Stimulated activated CD8-positive, alpha-beta memory T cell treated with anti-CD3 and anti-CD28 coated beads, Interleukin-12 subunit alpha, Interleukin-12 subunit beta, amount 100 ng/mL, for 24 hours (primary cell): ENCODE results near the gene OTC.

Experiments used
- DNase-seq: peaks from one replicate; pipeline ENCODE4 v3.0.0-alpha.2; 2020; ENCODE audit errors: extremely low read depth

OTC gene

GRCh38 chrX:38352362-38352761 lies at the start of gene OTC:
Gene OTC, plus strand, starts transcription at chrX:38352604. Its CDS starts 93 bp downstream, at chrX:38352697.
- DNase-seq, result no peak

DNA sequence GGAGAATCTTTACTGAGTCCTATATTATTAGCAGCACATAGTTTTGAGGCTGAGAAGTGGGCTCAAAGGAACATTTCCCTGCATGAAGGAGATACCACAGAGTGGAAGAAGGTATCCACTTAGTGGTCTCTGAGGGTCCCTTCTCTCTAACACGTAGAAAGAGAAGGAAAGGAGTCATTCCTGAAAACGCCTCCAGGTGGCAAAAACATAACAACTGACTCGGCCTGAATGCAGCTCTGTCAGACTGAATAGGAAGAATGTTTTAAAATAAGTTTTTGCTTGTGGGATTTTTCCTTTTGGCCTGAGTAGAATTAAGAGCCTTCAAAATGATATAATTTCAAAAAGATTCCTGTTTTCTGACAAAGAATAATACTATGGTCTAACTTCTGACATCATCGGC lies 48.4 kb upstream of the OTC start:
- no peak for DNase-seq

GRCh38 chrX:38305971-38306370 lies 46.4 kb upstream of the OTC start:
- DNase-seq, result no peak

DNA sequence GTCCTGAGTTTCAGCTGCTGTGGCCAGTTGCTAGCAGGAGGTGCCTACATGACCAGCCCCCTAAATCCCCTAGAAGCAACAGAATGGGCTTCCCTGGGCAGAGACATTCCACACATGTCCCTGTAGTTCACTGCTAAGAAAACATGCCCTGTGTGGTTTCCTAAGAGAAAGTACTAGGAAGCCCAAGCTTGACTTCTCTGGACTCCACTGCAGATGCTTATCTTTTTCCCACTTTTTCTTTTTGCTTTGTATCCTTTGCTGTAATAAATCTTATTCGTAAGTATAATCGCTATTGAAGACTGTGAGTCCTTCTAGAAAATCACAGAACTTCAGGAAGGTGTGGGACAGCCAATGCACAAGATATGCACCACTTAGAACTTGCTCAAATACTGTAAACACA lies 40.7 kb upstream of the OTC start:
- DNase-seq, result no peak

GRCh38 chrX:38312436-38312835 lies 40.0 kb upstream of the OTC start:
- DNase-seq, result no peak

GRCh38 chrX:38313190-38313589 lies 39.2 kb upstream of the OTC start:
- DNase-seq, result no peak

DNA sequence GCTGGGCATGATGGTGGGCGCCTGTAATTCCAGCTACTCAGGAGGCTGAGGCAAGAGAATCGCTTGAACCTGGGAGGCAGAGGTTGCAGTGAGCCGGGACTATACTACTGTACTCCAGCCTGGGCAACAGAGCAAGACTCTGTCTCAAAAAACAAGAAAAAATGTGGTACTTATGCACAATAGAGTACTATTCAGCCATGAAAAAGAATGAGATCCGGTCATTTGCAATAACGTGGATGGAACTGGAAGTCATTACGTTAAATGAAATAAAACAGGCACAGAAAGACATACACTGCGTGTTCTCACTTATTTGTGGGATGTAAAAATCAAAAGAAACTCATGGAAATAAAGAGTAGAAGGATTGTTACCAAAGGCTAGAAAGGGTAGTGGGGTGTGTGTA lies 37.2 kb upstream of the OTC start:
- no peak for DNase-seq

GRCh38 chrX:38318196-38318595 lies 34.2 kb upstream of the OTC start:
- DNase-seq, result no peak

- DNase-seq, result no peak
These were observed 33.8 kb upstream of the OTC start for GRCh38 chrX:38318606-38319005.

- no peak for DNase-seq
These were observed 31.6 kb upstream of the OTC start for GRCh38 chrX:38320819-38321218.

DNA sequence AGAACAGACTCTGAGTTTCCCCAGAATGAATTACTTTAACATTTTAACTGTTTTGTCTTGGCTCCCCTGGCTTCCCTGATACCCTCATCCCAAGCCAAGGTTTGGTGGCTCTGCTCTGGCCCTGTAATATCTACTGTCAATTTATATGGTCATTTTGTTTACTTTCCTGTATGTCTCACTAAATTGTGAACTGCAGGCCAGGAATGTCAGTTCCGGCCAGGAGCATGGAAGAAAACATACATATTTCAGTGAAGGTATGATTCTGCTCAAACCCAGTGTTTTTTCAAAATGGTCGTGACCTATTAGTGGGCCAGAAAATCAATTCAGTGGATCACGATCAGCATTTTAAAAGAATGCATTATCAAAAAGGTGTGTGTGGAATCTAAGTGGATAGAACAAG lies 26.3 kb upstream of the OTC start:
- no peak for DNase-seq

DNA sequence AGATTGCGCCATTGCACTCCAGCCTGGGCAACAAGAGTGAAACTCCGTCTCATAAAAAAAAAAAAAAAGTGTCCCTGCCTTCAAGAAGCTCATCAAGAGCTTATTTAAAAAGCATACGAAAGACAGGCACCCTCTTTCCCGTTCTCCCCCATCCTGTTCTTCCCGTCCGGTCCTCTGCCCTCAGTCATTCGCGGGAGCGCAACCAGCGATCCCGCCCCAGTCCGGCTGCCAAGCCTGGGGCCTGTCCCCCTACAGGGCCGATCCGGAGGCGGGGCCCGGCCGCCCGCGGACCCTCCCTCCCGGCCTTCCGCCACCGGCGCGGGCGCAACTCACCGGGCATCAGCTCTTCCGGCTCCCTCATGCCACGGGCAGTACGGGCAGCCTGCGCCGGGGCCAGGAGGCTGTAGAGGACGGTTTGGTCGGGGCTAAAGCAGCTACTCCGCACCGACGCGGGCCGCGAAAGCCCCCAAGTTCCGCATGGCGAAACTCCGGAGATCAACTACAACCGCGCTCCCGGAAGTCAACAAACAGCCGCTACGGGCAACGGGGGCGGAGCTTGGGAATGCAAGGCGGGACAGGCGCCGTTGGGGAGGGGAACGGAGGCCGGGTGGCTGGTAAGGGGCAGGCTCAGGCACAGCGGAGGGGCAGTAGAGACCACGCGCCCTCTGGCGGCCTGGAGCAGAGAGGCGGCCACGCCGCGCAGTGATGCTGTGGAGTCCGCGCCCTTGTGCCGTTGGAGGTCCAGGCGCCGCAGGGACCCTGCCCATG lies 25.2 kb upstream of the OTC start, which contains the start of gene RPGR:
RPGR (minus strand) TSS at position 503 of the 768 bp plus-strand sequence; CDS start at position 361, 142 bp downstream.
- DNase-seq, result peak; percentile 78

DNA sequence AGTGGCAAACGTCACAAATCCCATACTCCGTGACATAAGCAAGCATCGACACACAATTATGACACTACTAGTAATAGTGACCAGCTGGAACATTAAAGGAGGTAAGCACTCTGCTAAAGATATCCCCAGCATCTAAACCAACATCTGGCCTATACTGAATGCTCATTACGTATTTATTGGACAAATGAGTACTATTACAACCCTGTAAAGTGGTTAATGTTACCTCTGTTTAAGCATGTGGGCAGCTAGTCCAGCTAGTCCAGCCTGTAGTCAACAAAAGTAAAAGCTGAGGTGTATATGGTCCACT lies 24.7 kb upstream of the OTC start:
- no peak for DNase-seq

- DNase-seq, result no peak
These were observed 19.9 kb upstream of the OTC start for GRCh38 chrX:38332505-38332904.

- DNase-seq, result no peak
These were observed 17.0 kb upstream of the OTC start for GRCh38 chrX:38335382-38335781.

DNA sequence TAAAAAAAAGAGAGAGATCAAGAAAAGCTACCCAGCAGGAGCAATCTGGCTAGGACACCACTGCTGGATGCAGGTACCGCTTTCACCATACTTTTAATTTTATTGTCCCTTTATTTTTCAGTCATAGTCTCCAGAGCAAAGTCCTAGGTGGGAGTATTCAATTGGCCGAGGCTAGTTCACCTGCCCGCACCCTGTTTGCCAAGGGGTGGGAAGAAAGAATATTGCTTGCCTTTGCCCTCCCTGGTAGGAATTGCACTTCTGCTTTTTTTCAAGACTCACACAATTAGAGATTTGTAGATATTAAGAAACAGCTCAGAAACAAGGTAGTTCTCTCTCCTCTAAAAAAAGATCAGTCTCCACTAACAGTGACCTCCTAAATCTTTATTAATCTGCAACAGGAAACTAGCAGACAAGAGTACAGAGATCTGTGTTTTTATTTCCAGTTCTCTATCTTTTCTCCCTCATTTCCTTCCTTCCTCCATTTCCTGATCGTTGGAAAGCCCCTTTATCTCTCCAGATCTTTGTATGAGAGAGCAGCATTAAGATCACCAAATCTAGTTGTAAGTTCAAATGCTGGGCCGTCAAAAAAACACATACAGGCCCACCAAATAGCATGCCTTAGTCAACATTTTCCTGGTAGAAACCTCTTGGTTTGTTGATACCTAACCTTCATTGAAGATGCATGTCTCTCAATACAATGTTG lies 15.7 kb upstream of the OTC start:
- DNase-seq, result no peak

DNA sequence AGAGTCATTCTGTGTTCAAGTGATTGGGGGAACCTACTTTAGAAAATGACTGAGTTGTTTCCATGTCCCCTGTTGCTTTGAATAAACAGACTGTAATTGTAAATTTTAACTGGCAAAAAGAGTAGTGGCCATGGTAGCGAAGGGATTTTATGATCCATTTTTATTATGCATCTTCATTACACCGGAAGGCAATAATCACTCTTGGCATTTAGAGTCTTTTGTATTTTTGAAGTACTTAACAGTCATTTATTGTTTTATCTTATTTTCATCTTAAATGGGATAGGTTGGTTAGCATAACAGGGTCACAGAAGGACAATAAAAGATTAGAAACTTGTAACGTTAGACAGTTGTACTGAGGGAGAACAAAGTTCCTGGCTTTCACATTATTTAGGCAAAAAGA lies 11.0 kb upstream of the OTC start:
- no peak for DNase-seq

- no peak for DNase-seq
These were observed 9.3 kb upstream of the OTC start for GRCh38 chrX:38342853-38343778.

DNA sequence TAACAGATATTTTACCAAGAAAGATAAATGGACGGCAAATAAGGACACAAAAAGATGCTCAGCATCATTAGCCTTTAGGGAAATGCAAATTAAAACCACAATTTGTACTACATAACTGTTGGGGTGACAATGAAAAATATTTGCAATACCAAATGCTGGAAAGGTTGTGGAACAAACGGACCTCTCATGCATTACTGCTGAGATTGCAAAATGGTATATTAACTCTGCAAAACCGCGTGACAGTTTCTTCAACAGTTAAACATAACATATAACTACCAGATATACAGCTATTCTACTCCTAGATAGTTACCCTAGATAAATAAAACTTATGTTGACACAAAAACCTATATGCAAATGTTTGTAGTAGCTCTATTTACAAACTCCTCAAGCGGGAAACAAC lies 6.3 kb upstream of the OTC start:
- DNase-seq, result no peak

GRCh38 chrX:38347136-38347535 lies 5.3 kb upstream of the OTC start:
- DNase-seq, result no peak

DNA sequence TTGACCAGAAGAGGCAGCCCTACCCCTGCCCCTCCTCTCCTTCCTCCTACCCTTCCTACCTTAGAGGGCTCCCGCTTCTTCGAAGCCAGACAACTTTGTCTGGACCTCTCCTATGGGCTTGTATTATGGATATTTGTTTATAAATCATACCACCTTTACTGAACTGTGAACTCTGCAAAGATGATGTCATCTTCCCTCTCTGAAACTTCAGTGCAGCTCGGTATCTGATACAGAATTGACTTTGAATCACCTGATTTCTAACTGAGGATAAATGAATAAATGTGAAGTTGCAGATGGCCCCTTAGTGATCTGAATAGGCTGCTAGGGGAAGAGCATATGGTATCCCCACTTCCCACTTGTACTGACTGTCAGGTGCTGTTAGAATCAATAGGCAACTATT lies 1.1 kb upstream of the OTC start:
- no peak for DNase-seq

- no peak for DNase-seq
These were observed 4.0 kb downstream of the OTC start for GRCh38 chrX:38356401-38356800.
